ENCODE data around the gene NAAA.

DNA sequence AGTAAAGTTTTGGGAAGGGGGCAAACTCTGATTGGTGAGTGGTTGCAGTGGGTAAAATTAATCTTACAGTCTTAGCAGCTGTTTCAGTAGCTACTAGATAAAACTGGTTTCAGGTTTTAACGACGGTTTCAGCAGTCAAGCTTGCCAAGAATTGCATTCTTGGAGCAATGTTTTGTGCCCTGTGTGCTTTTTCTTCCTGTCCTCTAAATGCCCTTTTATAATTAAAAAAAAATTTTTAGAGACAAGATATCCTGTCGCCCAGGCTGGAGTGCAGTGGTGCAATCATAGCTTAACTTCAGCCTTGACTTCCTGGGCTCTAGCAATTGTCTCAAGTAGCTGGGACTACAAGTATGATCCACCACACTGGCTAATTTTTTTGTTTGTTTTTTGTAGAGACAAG lies 32.3 kb downstream of the NAAA start:
- TF ChIP-seq, protein P1, sequence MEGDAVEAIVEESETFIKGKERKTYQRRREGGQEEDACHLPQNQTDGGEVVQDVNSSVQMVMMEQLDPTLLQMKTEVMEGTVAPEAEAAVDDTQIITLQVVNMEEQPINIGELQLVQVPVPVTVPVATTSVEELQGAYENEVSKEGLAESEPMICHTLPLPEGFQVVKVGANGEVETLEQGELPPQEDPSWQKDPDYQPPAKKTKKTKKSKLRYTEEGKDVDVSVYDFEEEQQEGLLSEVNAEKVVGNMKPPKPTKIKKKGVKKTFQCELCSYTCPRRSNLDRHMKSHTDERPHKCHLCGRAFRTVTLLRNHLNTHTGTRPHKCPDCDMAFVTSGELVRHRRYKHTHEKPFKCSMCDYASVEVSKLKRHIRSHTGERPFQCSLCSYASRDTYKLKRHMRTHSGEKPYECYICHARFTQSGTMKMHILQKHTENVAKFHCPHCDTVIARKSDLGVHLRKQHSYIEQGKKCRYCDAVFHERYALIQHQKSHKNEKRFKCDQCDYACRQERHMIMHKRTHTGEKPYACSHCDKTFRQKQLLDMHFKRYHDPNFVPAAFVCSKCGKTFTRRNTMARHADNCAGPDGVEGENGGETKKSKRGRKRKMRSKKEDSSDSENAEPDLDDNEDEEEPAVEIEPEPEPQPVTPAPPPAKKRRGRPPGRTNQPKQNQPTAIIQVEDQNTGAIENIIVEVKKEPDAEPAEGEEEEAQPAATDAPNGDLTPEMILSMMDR (IDR thresholded peaks at IDR 0.05) = no peak
- TF ChIP-seq, protein P2, sequence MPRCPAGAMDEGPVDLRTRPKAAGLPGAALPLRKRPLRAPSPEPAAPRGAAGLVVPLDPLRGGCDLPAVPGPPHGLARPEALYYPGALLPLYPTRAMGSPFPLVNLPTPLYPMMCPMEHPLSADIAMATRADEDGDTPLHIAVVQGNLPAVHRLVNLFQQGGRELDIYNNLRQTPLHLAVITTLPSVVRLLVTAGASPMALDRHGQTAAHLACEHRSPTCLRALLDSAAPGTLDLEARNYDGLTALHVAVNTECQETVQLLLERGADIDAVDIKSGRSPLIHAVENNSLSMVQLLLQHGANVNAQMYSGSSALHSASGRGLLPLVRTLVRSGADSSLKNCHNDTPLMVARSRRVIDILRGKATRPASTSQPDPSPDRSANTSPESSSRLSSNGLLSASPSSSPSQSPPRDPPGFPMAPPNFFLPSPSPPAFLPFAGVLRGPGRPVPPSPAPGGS (IDR thresholded peaks at IDR 0.05) = no peak
- TF ChIP-seq POLR2AphosphoS2 (conservative IDR thresholded peaks at IDR 0.05; ENCODE audit: low read length) = no peak
- TF ChIP-seq NR3C1 (IDR thresholded peaks at IDR 0.05) = no peak
- no peak for TF ChIP-seq NPAS2 (CRISPR knock-in tag; IDR thresholded peaks at IDR 0.05; ENCODE audit: borderline replicate concordance)
- no peak for TF ChIP-seq KDM1A (IDR thresholded peaks at IDR 0.05; ENCODE audit: low read depth)
- TF ChIP-seq POLR2A (IDR thresholded peaks at IDR 0.05; ENCODE audit: low read length) = no peak
- no peak for TF ChIP-seq ZSCAN20 (CRISPR knock-in tag; IDR thresholded peaks at IDR 0.05)
- TF ChIP-seq, protein P3, sequence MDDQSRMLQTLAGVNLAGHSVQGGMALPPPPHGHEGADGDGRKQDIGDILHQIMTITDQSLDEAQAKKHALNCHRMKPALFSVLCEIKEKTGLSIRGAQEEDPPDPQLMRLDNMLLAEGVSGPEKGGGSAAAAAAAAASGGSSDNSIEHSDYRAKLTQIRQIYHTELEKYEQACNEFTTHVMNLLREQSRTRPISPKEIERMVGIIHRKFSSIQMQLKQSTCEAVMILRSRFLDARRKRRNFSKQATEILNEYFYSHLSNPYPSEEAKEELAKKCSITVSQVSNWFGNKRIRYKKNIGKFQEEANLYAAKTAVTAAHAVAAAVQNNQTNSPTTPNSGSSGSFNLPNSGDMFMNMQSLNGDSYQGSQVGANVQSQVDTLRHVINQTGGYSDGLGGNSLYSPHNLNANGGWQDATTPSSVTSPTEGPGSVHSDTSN (IDR thresholded peaks at IDR 0.05) = no peak

All from A549 (cell line).